K562 (cell line): ENCODE results near the gene PKLR. TPM values are rescaled to one million over a fixed set of nuclear protein-coding genes. Genes with fewer than 3 reads are reported as not detected.
A peak's percentile ranks its signal among the peaks of the same experiment; 100 is the strongest.

Experiments
- ATAC-seq: fragments of 200-7000 bp; cut with Tn5 transposase; 3 replicates; pipeline ENCODE4 v1.9.1; 2020; ENCODE audit warnings: moderate library complexity
- BruUV-seq: library from RNA; stranded (reverse); fragments of 400-500 nt; replicated peaks from 2 replicates; lab custom pipeline; 2021; lab: Mats Ljungman, UMichigan
- CTCF ChIA-PET: fragments of 300-600 bp; formaldehyde crosslinking; extraction: SDS; loops from one replicate; lab custom pipeline; 2021; ENCODE audit warnings: low intra/inter-chr PET ratio; lab: Yijun Ruan, JAX
- POLR2A ChIA-PET: fragments of 300-600, 350-650 bp; sonication (Branson Sonifier 250); formaldehyde crosslinking; extraction: SDS; loops from one replicate; lab custom pipeline; 2021; ENCODE audit warnings: antibody characterized with exemption, inconsistent platforms; lab: Yijun Ruan, JAX
- DNase-seq, 4 experiments: peaks; one replicate each; pipeline versions ENCODE4 v3.0.0 to v3.0.0-alpha.2; 2011 to 2018; ENCODE audit warnings: low spot score in 3 of 4, mixed read lengths in 3 of 4; ENCODE audit errors: extremely low read depth in 1 of 4
- FAIRE-seq: peaks from 2 replicates; lab custom pipeline; 2011; peaks lifted over from hg19 to GRCh38; lab: Jason Lieb, UNC
- H2AFZ ChIP-seq: 2 replicates; pipeline ENCODE4 v1.6.0; 2011; ENCODE audit warnings: low read depth, low read length, control low read depth, inconsistent platforms
- H3K27ac ChIP-seq: fragments of 200-600 bp; 3 replicates; pipeline ENCODE4 v1.8.0; 2011; ENCODE audit warnings: low read depth, mild to moderate bottlenecking, control low read depth, inconsistent platforms, low read length, moderate library complexity, mixed read lengths; ENCODE audit errors: extremely low read depth
- H3K27me3 ChIP-seq, 2 experiments: fragments of 300-600 bp in 1 of 2; 2 replicates in 1 of 2; 3 replicates in 1 of 2; pipeline versions ENCODE4 v1.6.0 to v1.8.0; 2011; ENCODE audit warnings: inconsistent platforms in 2 of 2, low read length in 2 of 2, mild to moderate bottlenecking in 1 of 2, mixed read lengths in 1 of 2, moderate library complexity in 1 of 2; ENCODE audit not compliant: control insufficient read depth in 2 of 2, insufficient read depth in 2 of 2
- H3K36me3 ChIP-seq: fragments of 300-600 bp; 3 replicates; pipeline ENCODE4 v1.8.0; 2011; ENCODE audit warnings: mild to moderate bottlenecking, low read length, inconsistent platforms; ENCODE audit not compliant: control insufficient read depth, insufficient read depth
- H3K4me1 ChIP-seq, 2 experiments: fragments of 200-600 bp in 1 of 2; replicated peaks in 1 of 2; 2 replicates in 1 of 2; 3 replicates in 1 of 2; pipeline versions ENCODE4 v1.5.1 to v1.8.0; 2011; ENCODE audit warnings: inconsistent platforms in 2 of 2, low read length in 2 of 2, mild to moderate bottlenecking in 1 of 2, mixed read lengths in 1 of 2, moderate library complexity in 1 of 2; ENCODE audit not compliant: control insufficient read depth in 2 of 2, insufficient read depth in 2 of 2
- H3K4me2 ChIP-seq: 2 replicates; pipeline ENCODE4 v1.6.1; 2011; ENCODE audit warnings: low read length, control low read depth, inconsistent platforms, mixed read lengths; ENCODE audit not compliant: insufficient read depth
- H3K4me3 ChIP-seq: fragments of 200-600 bp; sonication (generic), shearing (Covaris generic); 2 replicates; pipeline ENCODE4 v1.5.1; 2016; ENCODE audit warnings: control low read depth, inconsistent platforms
- H3K79me2 ChIP-seq: fragments of 200-600 bp; 3 replicates; pipeline ENCODE4 v1.8.0; 2011; ENCODE audit warnings: low read length, inconsistent platforms; ENCODE audit not compliant: control insufficient read depth, insufficient read depth
- H3K9ac ChIP-seq, 2 experiments: 2 replicates each; pipeline versions ENCODE4 v1.6.0 to v1.6.1; 2011; ENCODE audit warnings: low read depth in 2 of 2, low read length in 2 of 2, control low read depth in 1 of 2, inconsistent platforms in 1 of 2, mild to moderate bottlenecking in 1 of 2, mixed read lengths in 1 of 2; ENCODE audit not compliant: insufficient read depth in 1 of 2
- H3K9me1 ChIP-seq: one replicate; pipeline ENCODE4 v1.6.0; 2011; ENCODE audit warnings: inconsistent platforms, mild to moderate bottlenecking, low read length, moderate library complexity; ENCODE audit not compliant: control insufficient read depth, insufficient read depth
- H3K9me3 ChIP-seq: replicated peaks from 2 replicates; pipeline ENCODE4 v1.5.1; 2011; ENCODE audit warnings: low read depth, low read length, inconsistent platforms; ENCODE audit not compliant: control insufficient read depth, insufficient read depth
- H4K20me1 ChIP-seq: replicated peaks from 2 replicates; pipeline ENCODE4 v1.6.1; 2011; ENCODE audit warnings: low read length, inconsistent platforms, mixed read lengths; ENCODE audit not compliant: control insufficient read depth, insufficient read depth
- CXXC5 ChIP-seq: fragments of 250-450 bp; sonication (Bioruptor Pico); IDR thresholded peaks from 2 replicates; pipeline ENCODE4 v1.8.0; 2022; ENCODE audit warnings: inconsistent platforms, mild to moderate bottlenecking, moderate library complexity
- EGR1 ChIP-seq: fragments of 450-650 bp; conservative IDR thresholded peaks from 2 replicates; pipeline ENCODE4 v1.6.1; 2017; ENCODE audit warnings: mild to moderate bottlenecking
- NR2C2 ChIP-seq, 2 experiments: fragments of 200-800 bp in 1 of 2; sonication (Bioruptor generic) in 1 of 2; sonication (generic) in 1 of 2; formaldehyde crosslinking in 1 of 2; IDR thresholded peaks; 2 replicates each; pipeline versions ENCODE4 v1.6.1 to v1.8.0; 2016 to 2022; ENCODE audit warnings: mild to moderate bottlenecking in 1 of 2, missing compliant biosample characterization in 1 of 2, missing genetic modification characterization in 1 of 2, missing genetic modification reagents in 1 of 2
- NUFIP1 ChIP-seq: fragments of 450-650 bp; IDR thresholded peaks from 2 replicates; pipeline ENCODE4 v1.6.1; 2018; ENCODE audit not compliant: partially characterized antibody
- TCFL5 ChIP-seq: fragments of 250-450 bp; sonication (Bioruptor Pico); conservative IDR thresholded peaks from 2 replicates; pipeline ENCODE4 v1.6.1; 2021; ENCODE audit warnings: mild to moderate bottlenecking, moderate library complexity, matching md5 sums
- TGIF2 ChIP-seq: sonication (generic); formaldehyde crosslinking; IDR thresholded peaks from 2 replicates; pipeline ENCODE4 v1.8.1; 2022; ENCODE audit warnings: mild to moderate bottlenecking, missing genetic modification reagents, moderate library complexity
- THRAP3 ChIP-seq: fragments of 450-650 bp; IDR thresholded peaks from 2 replicates; pipeline ENCODE4 v1.6.1; 2016; ENCODE audit warnings: mild to moderate bottlenecking, inconsistent platforms, borderline replicate concordance
- ZC3H8 ChIP-seq: fragments of 450-650 bp; IDR thresholded peaks from 2 replicates; pipeline ENCODE4 v1.6.1; 2017
- ZKSCAN3 ChIP-seq: fragments of 250-450 bp; sonication (Bioruptor Pico); IDR thresholded peaks from 2 replicates; pipeline ENCODE4 v1.4.0; 2020
- ZNF253 ChIP-seq: fragments of 250-450 bp; sonication (Bioruptor Pico); conservative IDR thresholded peaks from 2 replicates; pipeline ENCODE4 v1.6.1; 2021; ENCODE audit warnings: mild to moderate bottlenecking
- ZNF274 ChIP-seq: IDR thresholded peaks from 2 replicates; pipeline ENCODE4 v1.6.1; 2011; ENCODE audit warnings: low read depth, mild to moderate bottlenecking, low read length, moderate library complexity, borderline replicate concordance
- ZNF75A ChIP-seq: fragments of 450-650 bp; formaldehyde crosslinking; IDR thresholded peaks from 2 replicates; pipeline ENCODE4 v1.4.0; 2020; ENCODE audit warnings: mild to moderate bottlenecking
- ZSCAN32 ChIP-seq: fragments of 450-650 bp; formaldehyde crosslinking; IDR thresholded peaks from 2 replicates; pipeline ENCODE4 v1.4.0; 2020; ENCODE audit warnings: mild to moderate bottlenecking, moderate library complexity
- WGBS: fragments of 100-300 bp; shearing (Covaris generic); methylation state at CpG from one replicate; pipeline ENCODE4 v1.1.6; 2016; ENCODE audit warnings: low coverage, mixed read lengths; ENCODE audit not compliant: insufficient coverage; ENCODE audit errors: missing lambda C conversion rate; 5-methylcytosine and 5-hydroxymethylcytosine counted together
- in situ Hi-C: fragments of 300-500 bp; cut with MboI; formaldehyde crosslinking; loops from 4 replicates; pipeline ENCODE4 v1.15.0; 2018; ENCODE audit warnings: inconsistent platforms, mixed read lengths
- intact Hi-C: fragments of 100-400 bp; cut with micrococcal nuclease; formaldehyde crosslinking; loops from 2 replicates; pipeline ENCODE4 v1.14.2; 2022
- polyA plus RNA-seq, 8 experiments: library from polyadenylated mRNA; depleted of rRNA in 4 of 8; stranded (reverse) in 5 of 8; unstranded in 3 of 8; fragments of >200 nt; fragmentation: Nextera tagmentation in 2 of 8; fragmentation: Illumina TruSeq in 1 of 8; extraction: Ambion mirVana in 2 of 8; extraction: Trizol in 1 of 8; gene quantifications; 2 replicates each; pipeline versions ENCODE4 v1.2.1 to v1.2.3, GENCODE V29; 2011 to 2014; ENCODE audit warnings: inconsistent platforms in 1 of 8, missing spikeins in 1 of 8
- total RNA-seq, 7 experiments: library from RNA; depleted of rRNA in 6 of 7; stranded (reverse); fragments of >200 nt in 6 of 7; fragmentation: Illumina TruSeq in 2 of 7; extraction: Trizol in 2 of 7; gene quantifications; 2 replicates each; pipeline versions ENCODE4 v1.2.1 to v1.2.3, GENCODE V29; 2011 to 2021; ENCODE audit warnings: low replicate concordance in 1 of 7
- TF ChIP-seq, protein P1 (sequence below), 2 experiments: fragments of 450-650 bp; IDR thresholded peaks; 2 replicates each; pipeline ENCODE4 v1.6.1; 2016; ENCODE audit warnings: mild to moderate bottlenecking in 2 of 2, borderline replicate concordance in 1 of 2, low read depth in 1 of 2, moderate library complexity in 1 of 2

The PKLR gene
- total and polyA plus RNA-seq, 9 of the 15 experiments (the other 6 are each of a cell fraction or from before 2014, with no cell fraction given): 10.7 to 78.4 (median 38.2) TPM

DNA sequence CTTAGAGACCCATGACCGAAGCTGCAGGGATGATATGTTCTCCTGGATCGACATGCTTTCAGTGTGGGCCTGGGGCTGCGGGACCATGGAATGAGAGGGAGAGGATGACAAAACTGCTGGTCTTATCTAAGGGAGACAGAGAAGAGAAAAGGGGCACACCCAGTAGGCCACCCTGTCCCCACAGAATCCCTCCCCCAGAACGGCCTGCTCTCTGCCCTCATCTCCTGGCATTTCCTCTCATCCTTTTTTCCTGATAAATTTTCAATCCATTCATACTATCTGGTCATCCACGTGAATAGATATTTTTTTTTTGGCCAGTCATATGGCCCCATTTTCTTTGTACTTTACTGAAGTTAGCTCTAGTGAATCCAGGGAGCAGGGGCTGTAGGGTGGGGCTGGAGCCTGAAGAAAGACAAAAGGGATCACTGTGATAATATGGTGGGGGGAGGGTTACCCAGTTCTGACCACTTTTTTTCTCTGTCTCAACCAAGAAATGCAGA is at the start of gene PKLR (continued):
- TF ChIP-seq NR2C2 (CRISPR knock-in tag; IDR thresholded peaks at IDR 0.05): no peak
- no peak for TF ChIP-seq NR2C2 (tag; IDR thresholded peaks at IDR 0.05)
- TF ChIP-seq TCFL5 (CRISPR knock-in tag): no peak
- TF ChIP-seq ZNF253: no peak
- peak; percentile 22 for TF ChIP-seq CXXC5 (CRISPR knock-in tag)
- TF ChIP-seq TGIF2 (CRISPR knock-in tag): no peak
- TF ChIP-seq ZKSCAN3 (CRISPR knock-in tag): no peak
- TF ChIP-seq ZSCAN32 (CRISPR knock-in tag): no peak

- no peak for FAIRE-seq
- Histone ChIP-seq H2AFZ (no peak overlapping the region), H3K79me2 (no peaks in the 10 kb centered on the region), H3K9me1 (no peaks in the 10 kb centered on the region), H4K20me1 (no peaks in the 10 kb centered on the region), H3K4me1 (peaks cover 0 to 4% of the 10 kb centered on the region in 2 experiments; a peak in 1 of 5 replicates), H3K36me3 (peaks cover 86% of the 10 kb centered on the region), H3K27ac (no peak overlapping the region), H3K27me3 (no peaks in the 10 kb centered on the region), H3K4me3 (no peak overlapping the region), H3K4me2 (no peak overlapping the region), H3K9me3 (no peaks in the 10 kb centered on the region), H3K9ac (no peak overlapping the region)
- no peak for ATAC-seq
- in situ Hi-C loops (no loop called here), intact Hi-C loops (no loop called here)
- BruUV-seq: no TSS peak
- no peak for DNase-seq
- ChIA-PET CTCF (no interaction called here), POLR2A (interaction anchor here (0.7 to 1.2 kb wide), 4 partner anchors 15 to 21 kb away, joined by 3 to 4 read pairs (median 4); no protein-coding TSS in a partner anchor)
- WGBS: 100% methylated on average over 2 of the region's 3 CpGs
- no peak for TF ChIP-seq NUFIP1
- no peak for TF ChIP-seq THRAP3
- no peak for TF ChIP-seq ZNF75A (CRISPR knock-in tag)
- no peak for TF ChIP-seq ZNF274
- TF ChIP-seq, protein P1, sequence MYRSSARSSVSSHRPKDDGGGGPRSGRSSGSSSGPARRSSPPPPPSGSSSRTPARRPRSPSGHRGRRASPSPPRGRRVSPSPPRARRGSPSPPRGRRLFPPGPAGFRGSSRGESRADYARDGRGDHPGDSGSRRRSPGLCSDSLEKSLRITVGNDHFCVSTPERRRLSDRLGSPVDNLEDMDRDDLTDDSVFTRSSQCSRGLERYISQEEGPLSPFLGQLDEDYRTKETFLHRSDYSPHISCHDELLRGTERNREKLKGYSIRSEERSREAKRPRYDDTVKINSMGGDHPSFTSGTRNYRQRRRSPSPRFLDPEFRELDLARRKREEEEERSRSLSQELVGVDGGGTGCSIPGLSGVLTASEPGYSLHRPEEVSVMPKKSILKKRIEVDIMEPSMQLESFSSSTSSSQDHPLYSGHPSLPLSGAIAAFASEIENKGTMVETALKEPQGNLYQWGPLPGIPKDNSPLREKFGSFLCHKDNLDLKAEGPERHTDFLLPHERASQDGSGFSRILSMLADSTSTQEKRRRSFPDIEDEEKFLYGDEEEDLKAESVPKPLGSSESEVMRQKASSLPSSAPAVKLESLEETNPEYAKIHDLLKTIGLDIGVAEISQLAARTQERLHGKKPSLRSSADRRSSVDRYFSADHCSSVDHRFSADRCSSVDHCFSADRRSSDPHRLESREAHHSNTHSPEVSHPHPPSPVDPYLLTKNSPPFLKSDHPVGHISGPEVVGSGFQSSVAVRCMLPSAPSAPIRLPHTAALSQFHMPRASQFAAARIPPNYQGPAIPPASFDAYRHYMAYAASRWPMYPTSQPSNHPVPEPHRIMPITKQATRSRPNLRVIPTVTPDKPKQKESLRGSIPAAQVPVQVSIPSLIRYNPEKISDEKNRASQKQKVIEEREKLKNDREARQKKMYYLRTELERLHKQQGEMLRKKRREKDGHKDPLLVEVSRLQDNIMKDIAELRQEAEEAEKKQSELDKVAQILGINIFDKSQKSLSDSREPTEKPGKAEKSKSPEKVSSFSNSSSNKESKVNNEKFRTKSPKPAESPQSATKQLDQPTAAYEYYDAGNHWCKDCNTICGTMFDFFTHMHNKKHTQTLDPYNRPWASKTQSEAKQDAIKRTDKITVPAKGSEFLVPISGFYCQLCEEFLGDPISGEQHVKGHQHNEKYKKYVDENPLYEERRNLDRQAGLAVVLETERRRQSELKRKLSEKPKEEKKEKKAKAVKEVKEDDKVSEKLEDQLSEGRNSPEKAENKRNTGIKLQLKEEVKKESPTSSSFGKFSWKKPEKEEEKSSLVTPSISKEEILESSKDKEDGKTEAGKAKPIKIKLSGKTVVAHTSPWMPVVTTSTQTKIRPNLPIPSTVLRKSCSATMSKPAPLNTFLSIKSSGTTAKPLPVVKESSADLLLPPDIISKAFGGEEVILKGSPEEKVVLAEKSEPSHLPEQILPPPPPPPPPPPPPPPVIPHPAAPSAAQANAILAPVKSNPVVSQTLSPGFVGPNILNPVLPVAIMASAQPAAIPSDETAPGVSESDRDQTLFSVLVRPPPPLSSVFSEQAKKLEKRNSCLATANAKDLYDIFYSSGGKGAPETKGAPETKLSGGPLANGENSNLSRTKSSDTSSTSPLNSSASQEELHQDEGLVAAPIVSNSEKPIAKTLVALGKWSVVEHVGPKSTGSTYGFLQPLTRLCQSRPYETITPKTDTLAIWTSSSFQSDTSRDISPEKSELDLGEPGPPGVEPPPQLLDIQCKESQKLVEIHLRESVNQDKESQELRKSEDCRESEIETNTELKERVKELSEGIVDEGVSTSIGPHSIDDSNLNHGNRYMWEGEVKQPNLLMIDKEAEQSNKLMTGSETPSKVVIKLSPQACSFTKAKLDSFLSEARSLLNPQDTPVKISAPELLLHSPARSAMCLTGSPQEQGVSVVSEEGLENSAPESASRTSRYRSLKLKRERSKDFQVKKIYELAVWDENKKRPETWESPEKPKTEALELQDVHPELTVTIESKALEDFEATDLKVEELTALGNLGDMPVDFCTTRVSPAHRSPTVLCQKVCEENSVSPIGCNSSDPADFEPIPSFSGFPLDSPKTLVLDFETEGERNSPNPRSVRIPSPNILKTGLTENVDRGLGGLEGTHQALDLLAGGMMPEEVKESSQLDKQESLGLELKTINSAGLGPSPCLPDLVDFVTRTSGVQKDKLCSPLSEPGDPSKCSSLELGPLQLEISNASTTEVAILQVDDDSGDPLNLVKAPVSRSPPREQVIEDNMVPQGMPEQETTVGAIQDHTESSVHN (IDR thresholded peaks at IDR 0.05; ENCODE audit: borderline replicate concordance in 1 of 2, low read depth in 1 of 2): no peak
- no peak for TF ChIP-seq EGR1
- no peak for TF ChIP-seq ZC3H8
Measured at GRCh38 chr1:155342842-155343241, 41.6 kb upstream of the PKLR start.
